ENCODE results near the gene PPM1L. TPM values are rescaled to one million over a fixed set of nuclear protein-coding genes. Genes with fewer than 3 reads are reported as not detected.
"Not testable (repeated sequence)": the region's sequence is repeated elsewhere in the genome, so short reads cannot be mapped to it uniquely, and the experiment has no call there.

PPM1L gene
- 10 to 100 TPM; 23.8 to 47.4 TPM for total RNA-seq

DNA sequence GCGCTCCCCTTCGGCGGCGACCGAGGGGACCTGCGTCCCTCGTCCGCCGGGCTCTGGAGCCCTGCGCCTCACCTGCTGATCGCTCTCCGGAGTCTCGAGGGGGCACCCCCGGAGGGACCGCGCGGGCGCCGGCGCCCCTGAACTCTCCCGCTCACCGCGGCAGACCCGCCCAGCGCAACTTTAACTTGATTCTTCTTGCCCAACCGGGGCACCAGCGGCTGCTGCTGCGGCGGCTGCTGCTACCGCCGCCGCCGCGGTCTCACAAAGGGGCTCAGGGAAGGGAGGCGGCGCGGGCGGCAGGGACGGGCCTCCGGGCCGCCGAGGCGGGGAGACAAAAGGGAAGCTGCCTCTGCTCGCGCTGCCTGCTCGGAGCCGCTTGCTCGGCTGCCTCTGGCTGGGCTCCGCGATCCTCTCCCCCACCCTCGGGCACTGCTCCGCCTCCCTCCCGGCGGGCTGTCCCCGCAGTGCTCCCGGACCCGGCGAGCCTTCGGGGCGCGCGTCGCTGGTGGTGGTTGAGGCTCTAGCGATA lies at the start of gene PPM1L:
Gene PPM1L (plus strand): TSS at position 456 of the 529 bp plus-strand sequence.
- peaks cover 0 to 25% of the 10 kb centered on the region in 2 donors for H3K4me1 ChIP-seq
- TF ChIP-seq, protein P1, sequence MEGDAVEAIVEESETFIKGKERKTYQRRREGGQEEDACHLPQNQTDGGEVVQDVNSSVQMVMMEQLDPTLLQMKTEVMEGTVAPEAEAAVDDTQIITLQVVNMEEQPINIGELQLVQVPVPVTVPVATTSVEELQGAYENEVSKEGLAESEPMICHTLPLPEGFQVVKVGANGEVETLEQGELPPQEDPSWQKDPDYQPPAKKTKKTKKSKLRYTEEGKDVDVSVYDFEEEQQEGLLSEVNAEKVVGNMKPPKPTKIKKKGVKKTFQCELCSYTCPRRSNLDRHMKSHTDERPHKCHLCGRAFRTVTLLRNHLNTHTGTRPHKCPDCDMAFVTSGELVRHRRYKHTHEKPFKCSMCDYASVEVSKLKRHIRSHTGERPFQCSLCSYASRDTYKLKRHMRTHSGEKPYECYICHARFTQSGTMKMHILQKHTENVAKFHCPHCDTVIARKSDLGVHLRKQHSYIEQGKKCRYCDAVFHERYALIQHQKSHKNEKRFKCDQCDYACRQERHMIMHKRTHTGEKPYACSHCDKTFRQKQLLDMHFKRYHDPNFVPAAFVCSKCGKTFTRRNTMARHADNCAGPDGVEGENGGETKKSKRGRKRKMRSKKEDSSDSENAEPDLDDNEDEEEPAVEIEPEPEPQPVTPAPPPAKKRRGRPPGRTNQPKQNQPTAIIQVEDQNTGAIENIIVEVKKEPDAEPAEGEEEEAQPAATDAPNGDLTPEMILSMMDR (IDR thresholded peaks at IDR 0.05), result no peak
- no peaks in the 10 kb centered on the region for H3K36me3 ChIP-seq
- DNase-seq (ENCODE audit: low spot score), result peak; percentile 68
- H3K9me3 ChIP-seq, result no peaks in the 10 kb centered on the region
- H3K27me3 ChIP-seq, result no peaks in the 10 kb centered on the region
- peak within 1 kb of the TSS; percentile 72 to 95 for H3K4me3 ChIP-seq
- peak within 1 kb of the TSS; percentile 95 to 97 for H3K27ac ChIP-seq

DNA sequence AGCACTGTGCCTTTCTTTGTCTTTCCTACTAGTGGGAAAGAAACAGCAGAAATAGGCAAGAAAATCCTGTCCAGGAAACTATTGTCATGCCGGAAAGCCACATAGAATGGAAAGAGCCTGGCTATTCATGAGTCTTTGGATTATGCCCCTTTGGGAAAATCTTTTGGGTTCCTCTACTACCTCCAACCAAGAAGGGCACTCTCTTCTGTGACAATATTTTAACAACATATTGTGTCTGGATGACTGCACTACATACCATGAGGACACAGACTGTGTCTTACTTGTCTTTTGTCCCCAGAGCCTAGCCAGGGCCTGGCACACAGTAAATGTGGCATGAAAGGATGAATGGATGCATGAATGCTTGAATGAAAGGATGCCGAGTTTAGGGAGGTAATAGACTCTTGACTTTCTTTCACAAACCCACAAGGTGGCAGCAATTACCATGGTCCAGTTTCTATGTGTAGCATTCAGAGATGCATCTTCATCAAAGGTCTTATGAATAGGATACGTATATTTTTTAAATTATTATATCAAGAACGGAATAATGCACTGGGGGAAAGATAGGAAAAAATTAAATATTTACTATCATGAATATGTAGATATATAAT lies 48.7 kb upstream of the PPM1L start:
- H3K27ac ChIP-seq, result no peak overlapping the region
- H3K9me3 ChIP-seq, result no peaks in the 10 kb centered on the region
- H3K27me3 ChIP-seq, result no peaks in the 10 kb centered on the region
- no peak for DNase-seq (ENCODE audit: low spot score)
- no peaks in the 10 kb centered on the region for H3K4me1 ChIP-seq
- TF ChIP-seq, protein P1 (IDR thresholded peaks at IDR 0.05), result peak in 1 of 2 donors; percentile 75
- no peaks in the 10 kb centered on the region for H3K36me3 ChIP-seq
- no peak overlapping the region for H3K4me3 ChIP-seq

DNA sequence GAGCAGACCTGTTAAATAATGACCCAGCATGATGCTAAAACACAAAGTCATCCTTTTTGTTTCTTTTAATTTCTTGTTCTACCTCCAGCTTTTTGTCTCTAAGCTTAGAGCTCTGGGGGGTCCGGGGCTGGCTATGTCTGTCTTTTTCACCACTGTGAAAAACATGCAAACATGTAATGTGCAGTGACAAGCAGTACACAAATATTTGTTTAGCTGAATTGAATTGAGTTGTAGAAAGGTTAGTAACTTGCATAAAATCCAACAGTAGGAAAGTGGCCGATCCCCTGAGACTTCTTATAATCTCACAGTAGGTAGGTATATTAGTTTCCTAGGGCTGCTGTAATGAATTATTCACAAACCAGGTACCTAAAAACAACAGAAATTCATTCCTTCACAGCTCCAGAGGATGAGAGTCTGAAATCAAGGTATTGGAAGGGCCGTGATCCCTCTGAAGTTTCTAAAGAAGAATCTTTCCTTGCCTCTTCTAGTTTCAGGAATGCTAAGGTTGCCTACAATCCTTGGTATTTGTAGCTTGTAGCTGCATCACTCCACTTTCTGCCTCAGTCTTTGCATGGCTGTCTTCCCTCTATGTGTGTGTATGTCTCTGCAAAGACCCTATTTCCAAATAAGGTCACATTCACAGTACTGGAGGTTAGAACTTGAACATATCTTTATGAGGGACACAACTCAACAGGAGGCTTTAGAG lies 46.4 kb upstream of the PPM1L start:
- Histone ChIP-seq H3K4me3 (no peak overlapping the region), H3K9me3 (no peaks in the 10 kb centered on the region), H3K36me3 (no peaks in the 10 kb centered on the region), H3K4me1 (no peaks in the 10 kb centered on the region), H3K27me3 (no peaks in the 10 kb centered on the region), H3K27ac (no peak overlapping the region)
- TF ChIP-seq, protein P1 (IDR thresholded peaks at IDR 0.05), result no peak
- DNase-seq (ENCODE audit: low spot score), result no peak

DNA sequence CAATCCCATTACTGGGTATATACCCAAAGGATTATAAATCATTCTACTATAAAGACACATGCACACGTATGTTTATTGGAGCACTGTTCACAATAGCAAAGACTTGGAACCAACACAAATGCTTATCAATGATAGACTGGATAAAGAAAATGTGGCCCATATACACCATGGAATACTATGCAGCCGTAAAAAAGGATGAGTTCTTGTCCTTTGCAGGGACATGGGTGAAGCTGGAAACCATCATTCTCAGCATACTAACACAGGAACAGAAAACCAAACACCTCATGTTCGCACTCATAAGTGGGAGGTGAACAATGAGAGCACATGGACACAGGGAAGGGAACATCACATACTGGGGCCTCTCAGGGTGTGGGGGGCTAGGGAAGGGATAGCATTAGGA lies 42.9 kb upstream of the PPM1L start:
- H3K4me1 ChIP-seq; H3K4me3 ChIP-seq; DNase-seq (ENCODE audit: low spot score); H3K27me3 ChIP-seq; H3K27ac ChIP-seq; H3K9me3 ChIP-seq; H3K36me3 ChIP-seq: not testable (repeated sequence)

DNA sequence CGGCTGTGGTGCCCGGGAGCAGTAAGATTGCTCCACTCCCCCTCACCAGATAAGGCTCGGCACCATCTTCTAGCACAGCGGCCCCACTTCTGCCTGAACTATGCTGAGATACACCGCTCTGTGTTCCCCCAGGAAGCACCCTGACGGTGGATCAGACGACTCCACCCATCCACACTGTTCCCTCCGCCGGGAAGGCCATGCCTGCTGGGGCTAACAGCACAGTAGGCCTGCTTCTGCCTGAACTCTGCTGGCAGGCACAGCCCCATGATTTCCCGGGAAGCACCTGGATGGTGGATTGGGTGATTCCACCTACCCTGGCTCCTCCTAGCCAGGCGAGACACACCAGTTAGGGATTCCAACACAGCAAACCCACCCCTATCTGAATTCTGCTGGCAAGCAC lies 36.3 kb upstream of the PPM1L start:
- no peaks in the 10 kb centered on the region for H3K36me3 ChIP-seq
- H3K27ac ChIP-seq, result no peak overlapping the region
- no peak for DNase-seq (ENCODE audit: low spot score)
- no peaks in the 10 kb centered on the region for H3K4me1 ChIP-seq
- TF ChIP-seq, protein P1 (IDR thresholded peaks at IDR 0.05), result no peak
- no peaks in the 10 kb centered on the region for H3K9me3 ChIP-seq
- H3K27me3 ChIP-seq, result no peaks in the 10 kb centered on the region
- H3K4me3 ChIP-seq, result no peak overlapping the region

DNA sequence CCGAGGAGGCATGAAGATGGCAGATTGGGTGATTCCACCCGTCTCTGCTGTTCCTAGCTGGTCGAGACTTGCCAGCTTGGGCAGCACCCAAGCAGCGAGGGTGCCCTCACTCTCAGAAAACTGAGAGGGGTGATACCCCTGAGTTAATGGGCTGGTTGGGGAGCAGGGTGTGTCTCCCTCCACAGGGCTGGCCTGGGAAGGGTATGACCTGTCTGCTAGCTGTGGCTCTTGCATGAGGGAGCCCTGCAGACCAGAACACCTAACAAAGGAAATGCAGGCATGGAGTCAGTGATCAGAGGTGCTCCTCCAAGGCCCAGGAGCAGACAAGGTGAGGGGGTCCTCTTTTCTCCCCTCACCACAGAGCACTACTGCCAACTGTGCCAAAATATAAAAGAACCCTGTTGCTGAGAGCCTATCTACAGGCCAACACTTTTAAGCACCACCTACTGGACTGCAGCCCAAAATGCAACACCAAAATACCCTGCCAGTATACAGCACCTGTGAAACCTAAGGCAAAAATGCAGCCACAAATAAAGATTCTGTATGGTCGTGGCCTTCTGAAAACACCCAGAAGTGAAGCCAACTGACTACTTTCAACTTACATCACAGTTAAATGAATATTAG lies 35.8 kb upstream of the PPM1L start:
- TF ChIP-seq, protein P1 (IDR thresholded peaks at IDR 0.05), result no peak
- Histone ChIP-seq H3K27me3 (no peaks in the 10 kb centered on the region), H3K27ac (no peak overlapping the region), H3K9me3 (no peaks in the 10 kb centered on the region), H3K4me1 (no peaks in the 10 kb centered on the region), H3K4me3 (no peak overlapping the region), H3K36me3 (no peaks in the 10 kb centered on the region)
- no peak for DNase-seq (ENCODE audit: low spot score)

Measured in right atrium auricular region (tissue), 2 donors.